Suprapubic skin (tissue), 4 donors: ENCODE measurements around the gene JAK1. TPM values are rescaled to one million over a fixed set of nuclear protein-coding genes. Genes with fewer than 3 reads are reported as not detected.

Experiments
- DNase-seq, 2 donors: peaks; one replicate each; pipeline ENCODE4 v3.0.0-alpha.2; 2019; ENCODE audit warnings: low spot score in 2 of 2
- H3K27ac ChIP-seq: fragments of 200-600 bp; sonication (generic); one replicate; pipeline ENCODE4 v1.5.1; 2019
- H3K27me3 ChIP-seq: fragments of 200-600 bp; sonication (generic); one replicate; pipeline ENCODE4 v1.5.1; 2019
- H3K36me3 ChIP-seq: fragments of 200-600 bp; sonication (generic); one replicate; pipeline ENCODE4 v1.5.1; 2019
- H3K4me1 ChIP-seq: fragments of 200-600 bp; sonication (generic); one replicate; pipeline ENCODE4 v1.5.1; 2019
- H3K4me3 ChIP-seq: fragments of 200-600 bp; sonication (generic); one replicate; pipeline ENCODE4 v1.5.1; 2019; ENCODE audit warnings: mild to moderate bottlenecking
- H3K9me3 ChIP-seq: fragments of 200-600 bp; sonication (generic); one replicate; pipeline ENCODE4 v1.5.1; 2019
- EP300 ChIP-seq: sonication (generic); formaldehyde crosslinking; IDR thresholded peaks from one replicate; pipeline ENCODE4 v1.6.1; 2017; ENCODE audit warnings: antibody characterized with exemption
- POLR2A ChIP-seq, 2 donors: fragments of 450-650 bp; IDR thresholded peaks; one replicate each; pipeline ENCODE4 v1.6.1; 2017; ENCODE audit warnings: antibody characterized with exemption in 2 of 2, mild to moderate bottlenecking in 2 of 2, moderate library complexity in 2 of 2
- POLR2AphosphoS5 ChIP-seq, 3 donors: sonication (generic); formaldehyde crosslinking; IDR thresholded peaks; one replicate each; pipeline ENCODE4 v1.6.1; 2017; ENCODE audit warnings: antibody characterized with exemption in 3 of 3
- WGBS: methylation state at CpG from one replicate; pipeline ENCODE4 v1.1.5; 2018; 5-methylcytosine and 5-hydroxymethylcytosine counted together
- total RNA-seq, 4 donors: library from RNA; depleted of rRNA; stranded (reverse); fragments of >200 nt; gene quantifications; one replicate each; pipeline ENCODE4 v1.1.0, GENCODE V29; 2016
- TF ChIP-seq, protein P1 (sequence below), 2 donors: fragments of 200-600 bp in 1 of 2; fragments of 450-650 bp in 1 of 2; sonication (generic) in 1 of 2; IDR thresholded peaks; one replicate each; pipeline ENCODE4 v1.5.1; 2016 to 2019; ENCODE audit warnings: antibody characterized with exemption in 2 of 2, mild to moderate bottlenecking in 1 of 2, moderate library complexity in 1 of 2

The JAK1 gene
- total RNA-seq, 4 donors from 2014 or later, result 99.0 to 169 (median 127) TPM

DNA sequence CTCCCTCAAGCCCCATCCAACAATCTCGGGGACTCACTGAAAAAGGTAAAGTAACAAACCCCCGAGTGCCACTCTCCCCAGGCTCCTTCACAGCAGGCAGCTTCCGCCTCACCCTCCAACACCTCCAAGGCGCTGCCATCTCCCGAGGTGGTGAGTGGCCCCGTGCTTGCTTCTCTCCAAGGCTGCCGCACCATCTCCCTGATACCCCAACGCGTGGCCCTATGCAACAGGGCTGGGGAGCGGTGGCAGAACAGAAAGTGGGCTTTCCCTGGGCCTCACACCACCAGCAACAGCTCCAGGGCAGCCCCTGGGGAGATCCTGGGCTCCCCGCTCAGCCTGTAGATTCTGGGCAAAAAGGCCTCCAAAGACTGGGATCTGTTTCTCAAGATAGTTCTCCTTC lies 116.4 kb downstream of the JAK1 start:
- TF ChIP-seq, protein P1, sequence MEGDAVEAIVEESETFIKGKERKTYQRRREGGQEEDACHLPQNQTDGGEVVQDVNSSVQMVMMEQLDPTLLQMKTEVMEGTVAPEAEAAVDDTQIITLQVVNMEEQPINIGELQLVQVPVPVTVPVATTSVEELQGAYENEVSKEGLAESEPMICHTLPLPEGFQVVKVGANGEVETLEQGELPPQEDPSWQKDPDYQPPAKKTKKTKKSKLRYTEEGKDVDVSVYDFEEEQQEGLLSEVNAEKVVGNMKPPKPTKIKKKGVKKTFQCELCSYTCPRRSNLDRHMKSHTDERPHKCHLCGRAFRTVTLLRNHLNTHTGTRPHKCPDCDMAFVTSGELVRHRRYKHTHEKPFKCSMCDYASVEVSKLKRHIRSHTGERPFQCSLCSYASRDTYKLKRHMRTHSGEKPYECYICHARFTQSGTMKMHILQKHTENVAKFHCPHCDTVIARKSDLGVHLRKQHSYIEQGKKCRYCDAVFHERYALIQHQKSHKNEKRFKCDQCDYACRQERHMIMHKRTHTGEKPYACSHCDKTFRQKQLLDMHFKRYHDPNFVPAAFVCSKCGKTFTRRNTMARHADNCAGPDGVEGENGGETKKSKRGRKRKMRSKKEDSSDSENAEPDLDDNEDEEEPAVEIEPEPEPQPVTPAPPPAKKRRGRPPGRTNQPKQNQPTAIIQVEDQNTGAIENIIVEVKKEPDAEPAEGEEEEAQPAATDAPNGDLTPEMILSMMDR (IDR thresholded peaks at IDR 0.05), result no peak
- TF ChIP-seq EP300 (no peak), POLR2A (IDR thresholded peaks at IDR 0.05) (no peak), POLR2AphosphoS5 (IDR thresholded peaks at IDR 0.05) (no peak)
- Histone ChIP-seq H3K36me3 (peaks cover 91% of the 10 kb centered on the region), H3K27ac (no peak overlapping the region), H3K27me3 (no peaks in the 10 kb centered on the region), H3K9me3 (no peaks in the 10 kb centered on the region), H3K4me1 (no peaks in the 10 kb centered on the region), H3K4me3 (no peak overlapping the region)
- 97% methylated on average over 9 of the region's 11 CpGs for WGBS
- no peak for DNase-seq

DNA sequence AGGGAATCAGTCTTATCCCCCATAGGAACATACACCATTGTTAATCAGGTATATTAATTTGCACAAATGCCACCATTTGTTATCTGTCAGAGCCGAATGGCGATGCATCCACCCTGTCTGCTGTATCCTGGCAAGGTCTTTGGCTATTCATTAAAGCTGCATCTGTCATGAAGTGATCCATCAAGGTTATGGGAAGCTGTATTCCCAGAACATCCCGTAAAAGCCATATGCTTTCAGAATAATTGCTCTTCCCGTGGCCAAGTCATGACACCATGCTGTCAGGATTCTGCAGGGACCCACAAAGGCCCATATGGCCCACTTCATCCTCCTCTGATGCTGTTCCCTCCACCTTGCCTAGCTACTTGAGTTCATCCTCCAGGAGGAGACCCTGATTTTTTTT lies 117.5 kb downstream of the JAK1 start:
- H3K4me3 ChIP-seq, result no peak overlapping the region
- WGBS, result 76% methylated on average over 4 of the region's 4 CpGs
- no peaks in the 10 kb centered on the region for H3K9me3 ChIP-seq
- no peak overlapping the region for H3K27ac ChIP-seq
- peaks cover 91% of the 10 kb centered on the region for H3K36me3 ChIP-seq
- no peaks in the 10 kb centered on the region for H3K4me1 ChIP-seq
- H3K27me3 ChIP-seq, result no peaks in the 10 kb centered on the region
- TF ChIP-seq POLR2AphosphoS5 (IDR thresholded peaks at IDR 0.05), result no peak
- TF ChIP-seq EP300, result no peak
- no peak for TF ChIP-seq POLR2A (IDR thresholded peaks at IDR 0.05)
- no peak for DNase-seq

DNA sequence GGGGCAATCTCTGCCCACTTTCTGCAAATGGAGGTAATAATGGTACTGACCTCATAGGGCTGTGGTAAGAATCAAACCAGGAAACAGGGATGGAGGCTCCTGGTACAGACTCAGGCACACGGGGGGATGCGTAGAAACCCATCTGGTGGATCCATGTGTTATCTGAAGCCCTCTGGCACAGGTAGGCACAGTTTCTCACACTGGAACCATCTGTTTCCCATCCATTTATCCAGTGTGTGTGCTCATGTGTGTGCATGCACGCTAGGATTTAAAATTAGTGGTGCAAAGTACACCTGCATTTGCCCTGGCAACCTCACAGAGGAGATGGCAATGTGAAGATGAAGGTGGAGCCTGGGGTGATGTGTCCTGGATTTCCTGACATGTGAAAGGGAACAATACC lies 118.2 kb downstream of the JAK1 start:
- no peak for TF ChIP-seq EP300
- no peak for TF ChIP-seq POLR2AphosphoS5 (IDR thresholded peaks at IDR 0.05)
- TF ChIP-seq, protein P1 (IDR thresholded peaks at IDR 0.05), result no peak
- TF ChIP-seq POLR2A (IDR thresholded peaks at IDR 0.05), result no peak
- H3K36me3 ChIP-seq, result peaks cover 91% of the 10 kb centered on the region
- DNase-seq, result no peak
- no peak overlapping the region for H3K4me3 ChIP-seq
- H3K27ac ChIP-seq, result no peak overlapping the region
- H3K27me3 ChIP-seq, result no peaks in the 10 kb centered on the region
- H3K4me1 ChIP-seq, result no peaks in the 10 kb centered on the region
- 92% methylated on average over 3 of the region's 3 CpGs for WGBS
- H3K9me3 ChIP-seq, result no peaks in the 10 kb centered on the region

DNA sequence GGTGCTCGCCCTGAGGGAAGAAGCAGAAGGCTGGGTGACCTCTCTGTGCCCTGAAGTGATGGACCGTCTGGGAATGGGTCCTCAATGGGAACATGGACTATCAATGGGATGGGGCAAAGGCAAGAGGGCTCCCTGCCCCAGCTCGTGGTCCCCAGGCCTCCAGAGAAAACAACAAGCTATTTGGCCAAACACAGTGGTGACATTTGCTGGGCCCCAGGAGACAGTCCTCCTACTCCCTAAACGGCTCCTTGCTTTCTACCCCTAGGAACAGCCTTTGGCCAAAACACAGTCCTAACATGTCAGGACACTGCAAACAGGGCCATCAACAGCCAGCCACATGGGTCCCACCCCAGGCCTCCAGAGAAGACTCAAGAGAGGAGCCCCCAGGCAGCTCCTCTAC lies 118.7 kb downstream of the JAK1 start:
- H3K9me3 ChIP-seq, result no peaks in the 10 kb centered on the region
- no peak overlapping the region for H3K4me3 ChIP-seq
- TF ChIP-seq POLR2A (IDR thresholded peaks at IDR 0.05) (no peak), EP300 (no peak), POLR2AphosphoS5 (IDR thresholded peaks at IDR 0.05) (no peak)
- TF ChIP-seq, protein P1 (IDR thresholded peaks at IDR 0.05), result no peak
- DNase-seq, result no peak
- peaks cover 91% of the 10 kb centered on the region for H3K36me3 ChIP-seq
- no peak overlapping the region for H3K27ac ChIP-seq
- H3K4me1 ChIP-seq, result no peaks in the 10 kb centered on the region
- no peaks in the 10 kb centered on the region for H3K27me3 ChIP-seq
- 81% methylated on average over 4 of the region's 4 CpGs for WGBS

DNA sequence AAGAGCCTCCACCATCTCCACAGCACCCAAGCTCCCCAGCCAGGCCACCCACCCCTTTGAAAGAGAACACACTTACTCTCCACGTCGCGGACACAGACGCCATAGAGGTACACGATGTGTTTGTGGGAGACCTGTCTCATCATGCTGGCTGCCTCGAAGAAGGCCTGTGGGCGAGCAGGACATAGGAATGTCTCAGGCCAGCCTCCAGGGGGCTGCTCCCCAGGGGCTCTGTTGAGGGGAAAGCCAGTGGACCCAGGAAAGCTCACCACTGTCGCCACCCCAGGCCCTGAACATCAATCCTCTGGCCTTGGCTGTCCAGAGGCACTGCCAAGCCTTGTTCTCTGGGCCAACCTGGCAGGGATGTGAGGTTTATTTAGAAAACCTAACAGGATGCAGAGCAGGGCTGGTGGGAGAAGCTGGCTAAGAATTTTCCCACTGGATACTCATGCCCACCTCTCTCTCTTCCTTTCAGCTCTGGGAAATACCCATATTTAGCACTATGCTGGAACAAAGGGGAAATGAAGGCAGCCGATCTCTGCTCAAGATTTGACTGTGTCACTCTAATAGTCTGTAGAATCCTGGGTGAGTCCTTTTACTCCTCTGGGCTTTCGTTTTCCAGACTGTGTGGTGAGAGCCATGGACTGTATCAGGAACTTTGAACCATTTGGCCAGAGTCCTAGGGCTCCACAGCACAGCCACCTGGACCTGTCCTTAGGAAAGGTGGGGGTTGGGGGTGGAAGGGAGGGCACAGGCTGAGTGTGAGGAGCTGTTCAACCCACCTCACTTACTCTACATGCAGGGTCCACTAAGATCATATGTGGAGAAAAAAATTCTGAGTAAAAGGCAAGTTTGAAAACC lies 119.5 kb downstream of the JAK1 start:
- DNase-seq, result no peak
- peaks cover 3% of the 10 kb centered on the region for H3K4me1 ChIP-seq
- 85% methylated on average over 10 of the region's 10 CpGs for WGBS
- TF ChIP-seq POLR2A (IDR thresholded peaks at IDR 0.05) (no peak), EP300 (no peak), POLR2AphosphoS5 (IDR thresholded peaks at IDR 0.05) (no peak)
- TF ChIP-seq, protein P1 (IDR thresholded peaks at IDR 0.05), result no peak
- no peaks in the 10 kb centered on the region for H3K9me3 ChIP-seq
- no peak overlapping the region for H3K27ac ChIP-seq
- peaks cover 89% of the 10 kb centered on the region for H3K36me3 ChIP-seq
- H3K27me3 ChIP-seq, result no peaks in the 10 kb centered on the region
- H3K4me3 ChIP-seq, result no peak overlapping the region
